Endodermal cell (in vitro differentiated cells): ENCODE data around the gene GAS7. TPM values are rescaled to one million over a fixed set of nuclear protein-coding genes. Genes with fewer than 3 reads are reported as not detected.

Source experiments
- DNase-seq: peaks from one replicate; pipeline ENCODE4 v3.0.0-alpha.2; 2017
- H3K27ac ChIP-seq: 2 replicates; pipeline ENCODE4 v1.5.1; 2013; ENCODE audit warnings: mild to moderate bottlenecking, low read depth, low read length, moderate library complexity
- H3K27me3 ChIP-seq: 2 replicates; pipeline ENCODE4 v1.6.1; 2013; ENCODE audit warnings: mild to moderate bottlenecking, low read length, moderate library complexity; ENCODE audit not compliant: insufficient read depth, control insufficient read depth, poor library complexity, severe bottlenecking
- H3K36me3 ChIP-seq: 2 replicates; pipeline ENCODE4 v1.7.0; 2013; ENCODE audit warnings: mild to moderate bottlenecking, low read length, moderate library complexity; ENCODE audit not compliant: control insufficient read depth, insufficient read depth
- H3K4me1 ChIP-seq: one replicate; pipeline ENCODE4 v1.7.0; 2013; ENCODE audit warnings: low read length; ENCODE audit not compliant: control insufficient read depth, insufficient read depth
- H3K4me3 ChIP-seq: 2 replicates; pipeline ENCODE4 v1.5.1; 2013; ENCODE audit warnings: mild to moderate bottlenecking, low read length, moderate library complexity
- H3K9ac ChIP-seq: 2 replicates; pipeline ENCODE4 v1.6.1; 2013; ENCODE audit warnings: mild to moderate bottlenecking, low read length, moderate library complexity; ENCODE audit not compliant: poor library complexity, severe bottlenecking; ENCODE audit errors: extremely low read depth
- H3K9me3 ChIP-seq: 2 replicates; pipeline ENCODE4 v1.6.1; 2013; ENCODE audit warnings: mild to moderate bottlenecking, low read length, moderate library complexity; ENCODE audit not compliant: control insufficient read depth
- H3K27ac Mint-ChIP-seq: 2 replicates; pipeline ENCODE4 v1.8.0; 2020; ENCODE audit warnings: mixed read lengths
- H3K27me3 Mint-ChIP-seq: 2 replicates; pipeline ENCODE4 v1.8.0; 2021; ENCODE audit warnings: mild to moderate bottlenecking, mixed read lengths; ENCODE audit not compliant: insufficient read depth
- H3K36me3 Mint-ChIP-seq: 2 replicates; pipeline ENCODE4 v1.8.0; 2020; ENCODE audit warnings: low read depth, mixed read lengths
- H3K4me1 Mint-ChIP-seq: 2 replicates; pipeline ENCODE4 v1.8.0; 2020; ENCODE audit warnings: mixed read lengths
- H3K4me3 Mint-ChIP-seq: 2 replicates; pipeline ENCODE4 v1.8.0; 2020; ENCODE audit warnings: mild to moderate bottlenecking, moderate library complexity, mixed read lengths
- H3K9me3 Mint-ChIP-seq: 2 replicates; pipeline ENCODE4 v1.8.0; 2020; ENCODE audit warnings: mild to moderate bottlenecking, mixed read lengths
- WGBS, 2 experiments: methylation state at CpG; one replicate each; pipeline versions ENCODE4 v1.1.5 to v1.1.7; 2013; ENCODE audit warnings: missing lambda C conversion rate in 2 of 2, mixed read lengths in 1 of 2; ENCODE audit not compliant: insufficient coverage in 1 of 2, insufficient read length in 1 of 2; 5-methylcytosine and 5-hydroxymethylcytosine counted together
- total RNA-seq, 2 donors: library from RNA; stranded (reverse); fragmentation: NEBNext Ultra II Directional in 1 of 2; extraction: Animal tissue kit (Norgen Biotek cat#: 25700) in 1 of 2; gene quantifications; 2 replicates in 1 of 2; 3 replicates in 1 of 2; pipeline ENCODE4 v1.2.1, GENCODE V29; 2021
- TF ChIP-seq, protein P1 (sequence below): fragments of 200-600 bp; sonication (generic); conservative IDR thresholded peaks from 2 replicates; pipeline ENCODE4 v1.5.0; 2021; ENCODE audit warnings: antibody characterized with exemption, mild to moderate bottlenecking

The GAS7 gene
- total RNA-seq, 2 donors from 2014 or later, result 8.6 to 14.7 TPM

DNA sequence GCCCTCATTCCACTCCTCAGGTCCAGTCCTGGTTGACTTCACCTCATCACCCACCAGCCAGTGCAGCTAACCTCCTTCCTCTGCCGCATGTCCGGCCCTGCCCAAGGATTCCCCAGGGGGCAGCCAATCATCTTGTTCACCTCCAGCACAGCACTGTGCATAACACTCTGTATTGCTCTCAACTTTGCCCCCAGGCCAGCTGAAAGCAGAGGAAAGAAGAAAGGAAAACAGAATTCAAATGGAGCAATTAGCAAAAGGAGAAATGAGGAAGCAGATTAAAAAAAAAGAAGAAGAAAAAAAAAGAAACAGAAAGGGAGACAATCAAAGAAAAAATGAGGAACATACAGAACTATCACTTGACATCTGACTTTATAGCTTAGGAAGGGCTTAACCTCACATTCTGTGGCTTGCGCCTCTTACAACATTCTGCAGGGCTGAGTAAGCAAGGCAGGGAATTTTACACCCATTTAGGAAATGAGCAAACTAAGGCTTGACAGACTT lies 26.1 kb downstream of the GAS7 start:
- peaks cover 10% of the 10 kb centered on the region for H3K4me1 ChIP-seq
- Mint-ChIP-seq H3K9me3 (peaks cover 4% of the 10 kb centered on the region), H3K4me1 (peaks cover 38% of the 10 kb centered on the region), H3K4me3 (no peak overlapping the region), H3K36me3 (no peaks in the 10 kb centered on the region), H3K27ac (no peak overlapping the region), H3K27me3 (peaks cover 11% of the 10 kb centered on the region)
- no peaks in the 10 kb centered on the region for H3K27me3 ChIP-seq
- no peak overlapping the region for H3K4me3 ChIP-seq
- no peak overlapping the region for H3K27ac ChIP-seq
- no peaks in the 10 kb centered on the region for H3K36me3 ChIP-seq
- WGBS, 2 experiments, result 66 to 91% methylated on average over 1 to 3 of the region's 3 CpGs
- DNase-seq, result no peak
- H3K9ac ChIP-seq, result no peak overlapping the region
- TF ChIP-seq, protein P1, sequence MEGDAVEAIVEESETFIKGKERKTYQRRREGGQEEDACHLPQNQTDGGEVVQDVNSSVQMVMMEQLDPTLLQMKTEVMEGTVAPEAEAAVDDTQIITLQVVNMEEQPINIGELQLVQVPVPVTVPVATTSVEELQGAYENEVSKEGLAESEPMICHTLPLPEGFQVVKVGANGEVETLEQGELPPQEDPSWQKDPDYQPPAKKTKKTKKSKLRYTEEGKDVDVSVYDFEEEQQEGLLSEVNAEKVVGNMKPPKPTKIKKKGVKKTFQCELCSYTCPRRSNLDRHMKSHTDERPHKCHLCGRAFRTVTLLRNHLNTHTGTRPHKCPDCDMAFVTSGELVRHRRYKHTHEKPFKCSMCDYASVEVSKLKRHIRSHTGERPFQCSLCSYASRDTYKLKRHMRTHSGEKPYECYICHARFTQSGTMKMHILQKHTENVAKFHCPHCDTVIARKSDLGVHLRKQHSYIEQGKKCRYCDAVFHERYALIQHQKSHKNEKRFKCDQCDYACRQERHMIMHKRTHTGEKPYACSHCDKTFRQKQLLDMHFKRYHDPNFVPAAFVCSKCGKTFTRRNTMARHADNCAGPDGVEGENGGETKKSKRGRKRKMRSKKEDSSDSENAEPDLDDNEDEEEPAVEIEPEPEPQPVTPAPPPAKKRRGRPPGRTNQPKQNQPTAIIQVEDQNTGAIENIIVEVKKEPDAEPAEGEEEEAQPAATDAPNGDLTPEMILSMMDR, result no peak
- peaks cover 6% of the 10 kb centered on the region for H3K9me3 ChIP-seq

DNA sequence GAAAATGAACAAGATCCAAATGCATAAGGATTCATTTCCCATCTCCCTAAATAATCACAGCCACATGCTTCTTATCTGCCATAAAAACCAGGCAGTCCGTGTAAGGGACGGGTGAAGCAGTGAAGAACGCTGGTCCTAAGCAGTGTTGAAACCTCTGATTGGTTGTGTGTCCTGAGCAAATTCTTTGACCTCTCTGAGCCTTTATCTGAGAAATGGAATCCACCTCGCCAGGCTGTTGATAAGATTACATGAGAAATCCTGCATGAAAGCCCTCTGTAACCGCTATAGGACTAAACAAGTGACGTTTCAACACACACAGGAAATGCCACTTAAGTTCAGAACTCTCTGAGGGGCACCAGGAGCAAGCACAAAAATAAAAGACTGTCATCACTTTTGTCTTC lies 26.8 kb downstream of the GAS7 start:
- Mint-ChIP-seq H3K27ac (no peak overlapping the region), H3K9me3 (peaks cover 4% of the 10 kb centered on the region), H3K36me3 (no peaks in the 10 kb centered on the region), H3K4me3 (no peak overlapping the region), H3K4me1 (peaks cover 31% of the 10 kb centered on the region), H3K27me3 (peaks cover 7% of the 10 kb centered on the region)
- H3K27ac ChIP-seq, result no peak overlapping the region
- H3K9ac ChIP-seq, result no peak overlapping the region
- peaks cover 10% of the 10 kb centered on the region for H3K4me1 ChIP-seq
- no peak for DNase-seq
- H3K9me3 ChIP-seq, result peaks cover 6% of the 10 kb centered on the region
- TF ChIP-seq, protein P1, result no peak
- H3K36me3 ChIP-seq, result no peaks in the 10 kb centered on the region
- no peak overlapping the region for H3K4me3 ChIP-seq
- H3K27me3 ChIP-seq, result no peaks in the 10 kb centered on the region
- WGBS, 2 experiments, result 58 to 69% methylated on average over 6 of the region's 6 CpGs

DNA sequence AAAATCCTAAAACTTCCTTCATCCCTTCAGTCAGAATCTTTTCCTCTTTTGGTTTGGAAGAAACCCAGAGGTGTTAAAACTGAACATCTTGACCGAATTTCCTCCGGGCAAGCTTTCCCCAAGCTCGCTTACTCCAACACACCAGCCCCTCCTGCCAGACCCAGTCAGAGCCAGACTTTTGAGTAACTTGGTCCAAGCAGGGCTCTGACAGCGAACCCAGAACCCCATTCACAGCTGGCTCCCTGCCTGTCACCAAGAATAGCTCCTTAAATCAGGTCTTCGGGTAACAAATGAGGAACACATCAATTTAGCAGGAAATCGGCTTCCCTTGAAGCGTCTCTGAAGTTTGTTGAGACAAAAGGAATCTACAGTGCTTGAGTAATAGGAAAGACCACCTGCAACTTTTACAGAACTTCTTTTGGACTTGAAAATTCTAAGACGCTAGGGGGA lies 27.3 kb downstream of the GAS7 start:
- TF ChIP-seq, protein P1, result no peak

More for the DNA sequence above, 27.3 kb downstream of the GAS7 start:
- H3K9me3 ChIP-seq, result peaks cover 6% of the 10 kb centered on the region
- H3K27ac ChIP-seq, result no peak overlapping the region
- Mint-ChIP-seq H3K4me3 (no peak overlapping the region), H3K4me1 (peaks cover 26% of the 10 kb centered on the region), H3K9me3 (peaks cover 4% of the 10 kb centered on the region), H3K27ac (peak overlapping the region; percentile 81), H3K36me3 (no peaks in the 10 kb centered on the region), H3K27me3 (peaks cover 3% of the 10 kb centered on the region)
- no peaks in the 10 kb centered on the region for H3K27me3 ChIP-seq
- no peak overlapping the region for H3K9ac ChIP-seq
- no peak overlapping the region for H3K4me3 ChIP-seq
- peaks cover 10% of the 10 kb centered on the region for H3K4me1 ChIP-seq
- WGBS, 2 experiments, result 84 to 90% methylated on average over 5 to 8 of the region's 8 CpGs
- no peak for DNase-seq
- no peaks in the 10 kb centered on the region for H3K36me3 ChIP-seq
